GM19328 (cell line): ENCODE measurements around the gene ZNF592.

Experiments used
- ATAC-seq: cut with Tn5 transposase; IDR thresholded peaks from one replicate; pipeline ENCODE4 v1.9.1; 2021; ENCODE audit warnings: mild to moderate bottlenecking, moderate library complexity; ENCODE audit not compliant: unreplicated experiment

ZNF592 gene

DNA sequence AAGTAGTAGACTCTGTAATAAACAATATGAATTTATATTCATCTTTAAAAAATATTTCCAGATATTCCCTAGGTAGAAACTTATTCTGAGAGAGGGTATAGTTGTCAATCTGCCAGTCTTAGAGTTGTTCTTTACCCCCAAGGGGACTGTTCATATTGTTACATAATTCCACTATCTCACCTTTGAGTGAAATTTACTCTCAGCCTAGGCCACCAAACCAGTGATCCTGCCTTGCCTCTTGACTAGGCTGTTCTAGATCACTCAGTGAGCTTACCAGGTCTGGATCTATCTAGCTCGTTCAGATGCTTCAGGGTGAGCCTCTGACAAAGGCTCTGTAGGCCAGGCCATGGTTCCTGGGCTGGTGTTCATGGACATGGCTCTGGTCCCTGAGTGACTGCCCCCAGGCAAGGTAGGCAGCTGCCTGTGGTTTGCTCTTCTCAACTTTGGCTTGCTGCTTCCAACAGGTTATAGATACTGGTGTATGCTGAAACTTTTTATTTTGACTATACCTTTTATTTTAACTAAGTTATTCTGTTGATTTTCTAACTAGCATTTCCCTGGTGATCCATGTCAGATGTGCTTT lies 27.6 kb downstream of the ZNF592 start:
- ATAC-seq = no peak

- ATAC-seq = no peak
Measured at GRCh38 chr15:84778194-84778593, 29.8 kb downstream of the ZNF592 start.

DNA sequence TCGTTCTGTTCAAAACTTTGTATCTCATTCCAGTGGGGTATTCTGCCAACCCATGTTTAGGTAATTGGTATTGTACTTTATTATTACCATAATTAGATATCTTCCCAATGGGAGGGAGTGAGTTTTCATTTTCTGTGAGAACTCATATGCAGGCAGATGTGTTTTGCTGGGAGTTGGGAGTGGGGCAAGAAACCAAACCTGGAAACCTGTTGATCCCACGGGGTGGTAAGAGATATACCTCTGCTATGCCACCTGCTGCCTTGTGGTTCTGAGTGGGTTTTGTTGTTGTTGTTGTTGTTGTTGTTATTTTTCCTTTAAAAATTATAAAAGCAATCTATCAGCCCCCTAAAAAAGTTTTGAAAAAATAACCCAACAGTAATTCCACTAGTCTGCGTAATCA lies 32.1 kb downstream of the ZNF592 start:
- ATAC-seq = no peak

DNA sequence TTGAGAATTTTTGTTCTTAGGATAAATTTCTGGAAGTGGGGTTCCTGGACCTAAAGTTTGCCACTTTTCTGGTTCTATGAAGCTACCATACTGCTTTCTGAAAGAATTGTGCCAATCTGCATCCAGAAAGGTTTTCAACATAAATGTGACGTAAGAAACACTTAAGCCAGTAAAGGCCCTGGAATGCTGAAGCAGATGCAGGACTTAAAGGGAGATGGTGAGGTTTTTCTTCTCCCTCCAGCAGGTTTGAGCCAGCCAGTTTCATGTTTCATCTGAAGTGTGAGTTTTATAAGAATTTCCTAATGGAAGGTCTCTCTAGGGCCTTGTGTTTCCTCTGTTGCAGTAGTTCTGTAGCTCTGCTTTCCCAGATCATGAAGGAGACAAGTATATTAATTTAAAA lies 33.1 kb downstream of the ZNF592 start:
- ATAC-seq = no peak

GRCh38 chr15:84782346-84782745 lies 34.0 kb downstream of the ZNF592 start:
- no peak for ATAC-seq

- no peak for ATAC-seq
Measured at GRCh38 chr15:84783493-84784251, 35.3 kb downstream of the ZNF592 start.

DNA sequence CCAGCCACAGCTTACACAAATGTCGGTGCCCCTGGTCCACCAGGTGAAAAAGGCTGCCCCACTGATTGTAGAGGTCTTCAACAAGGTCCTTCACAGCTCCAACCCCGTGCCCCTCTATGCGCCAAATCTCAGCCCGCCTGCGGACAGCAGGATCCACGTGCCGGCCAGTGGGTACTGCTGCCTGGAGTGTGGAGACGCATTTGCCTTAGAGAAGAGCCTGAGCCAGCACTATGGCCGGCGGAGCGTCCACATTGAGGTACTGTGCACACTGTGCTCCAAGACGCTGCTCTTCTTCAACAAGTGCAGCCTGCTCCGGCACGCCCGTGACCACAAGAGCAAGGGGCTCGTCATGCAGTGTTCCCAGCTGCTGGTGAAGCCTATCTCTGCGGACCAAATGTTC lies 35.9 kb downstream of the ZNF592 start:
- no peak for ATAC-seq

DNA sequence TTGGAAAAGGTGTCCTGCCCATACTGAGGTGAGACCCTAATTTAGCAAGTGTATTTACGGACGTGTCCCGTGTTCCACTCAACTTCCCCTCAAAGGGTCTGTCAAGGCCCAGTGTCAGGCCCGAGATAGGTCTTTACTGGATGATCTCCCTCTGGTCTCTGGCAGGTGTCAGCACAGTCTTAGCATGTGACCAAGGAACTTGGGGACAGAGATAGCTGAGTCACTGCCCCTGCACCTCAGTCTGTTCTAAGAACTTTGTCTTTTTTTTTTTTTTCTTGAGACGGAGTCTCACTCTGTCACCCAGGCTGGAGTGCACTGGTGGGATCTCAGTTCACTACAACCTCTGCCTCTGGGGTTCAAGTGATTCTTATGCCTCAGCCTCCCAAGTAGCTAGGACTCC lies 36.7 kb downstream of the ZNF592 start:
- ATAC-seq = no peak

DNA sequence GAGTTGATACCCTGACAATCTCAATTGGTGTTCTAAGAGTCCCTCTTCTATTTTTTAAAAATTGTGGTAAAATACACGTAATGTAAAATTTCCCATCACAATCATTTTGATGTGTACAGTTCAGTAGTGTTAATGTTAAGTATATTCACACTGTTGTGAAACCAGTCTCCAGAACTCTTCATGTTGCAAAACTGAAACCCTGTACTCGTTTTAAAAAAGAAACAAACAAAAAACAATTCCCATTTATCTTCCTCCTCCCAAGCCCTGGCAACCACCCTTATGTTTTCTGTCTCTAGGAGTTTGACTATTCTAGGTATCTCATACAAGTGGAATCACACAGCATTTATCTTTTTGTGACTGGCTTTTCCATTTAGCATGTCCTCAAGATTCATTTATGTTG lies 40.1 kb downstream of the ZNF592 start:
- no peak for ATAC-seq

DNA sequence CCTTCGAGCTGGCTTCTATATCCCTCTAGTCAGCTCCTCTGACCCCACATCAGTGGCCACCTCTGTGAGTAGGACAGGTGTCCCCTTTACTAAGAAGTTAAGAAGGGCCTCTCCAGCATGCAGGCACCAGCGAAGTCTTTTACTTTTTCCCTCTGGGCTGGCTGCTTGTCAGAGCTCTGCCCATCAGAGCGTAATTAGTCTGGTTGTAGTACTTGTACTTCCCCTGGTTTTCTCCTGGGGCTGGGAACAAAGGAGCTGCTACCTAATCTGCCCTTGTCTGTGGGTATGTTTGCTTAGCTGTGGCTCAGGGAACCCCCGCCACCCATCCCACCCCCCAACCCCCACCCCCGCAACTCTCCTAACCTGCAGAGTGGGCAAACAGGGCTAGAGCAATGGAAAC lies 41.4 kb downstream of the ZNF592 start:
- ATAC-seq = no peak

GRCh38 chr15:84790676-84791075 lies 42.3 kb downstream of the ZNF592 start:
- no peak for ATAC-seq

- ATAC-seq = no peak
Measured at GRCh38 chr15:84791763-84792162, 43.4 kb downstream of the ZNF592 start.

DNA sequence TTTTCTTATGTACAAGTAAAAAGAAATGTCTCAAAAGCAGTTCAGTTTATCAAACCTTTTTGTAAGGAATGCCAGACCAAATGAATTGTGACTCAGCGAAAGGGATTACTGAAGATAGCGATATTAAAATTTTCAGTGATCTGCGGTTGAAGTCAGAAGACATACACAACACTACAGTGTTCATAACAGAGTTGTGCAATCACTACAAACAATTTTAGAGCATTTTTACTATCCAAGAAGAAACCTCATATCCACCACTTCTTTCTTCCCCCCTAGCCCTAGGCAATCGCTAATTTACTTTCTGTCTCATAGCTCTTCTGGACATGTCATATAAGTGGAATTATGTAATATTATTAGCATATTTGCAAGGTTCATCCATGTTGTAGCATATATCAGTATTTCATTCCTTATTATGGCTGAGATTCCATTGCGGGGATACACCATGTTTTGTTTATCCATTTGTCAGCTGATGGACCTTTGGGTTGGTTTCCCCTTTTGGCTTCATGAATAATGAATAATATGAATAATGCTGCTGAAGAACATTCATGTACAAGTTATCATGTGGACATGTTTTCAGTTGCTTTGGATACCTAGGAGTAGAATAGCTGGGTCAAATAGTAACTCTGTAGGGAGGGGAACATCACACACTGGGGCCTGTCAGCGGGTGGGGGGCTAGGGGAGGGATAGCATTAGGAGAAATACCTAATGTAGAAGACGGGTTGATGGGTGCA lies 45.2 kb downstream of the ZNF592 start:
- ATAC-seq = no peak

DNA sequence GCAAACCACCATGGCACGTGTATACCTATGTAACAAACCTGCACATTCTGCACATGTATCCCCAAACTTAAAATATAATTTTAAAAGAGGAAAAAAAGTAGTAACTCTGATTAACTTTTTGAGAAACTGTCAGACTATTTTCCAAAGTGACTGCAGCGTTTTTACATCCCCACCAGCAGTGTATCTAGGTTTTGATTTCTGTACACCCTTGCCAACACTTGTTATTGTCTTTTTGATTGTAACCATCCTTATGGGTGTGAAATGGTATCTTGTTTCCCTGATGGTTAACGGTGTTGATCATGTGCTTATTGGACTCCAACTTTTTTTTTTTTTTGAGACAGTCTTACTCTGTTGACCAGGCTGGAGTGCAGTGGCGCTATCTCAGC lies 45.8 kb downstream of the ZNF592 start:
- ATAC-seq = no peak

DNA sequence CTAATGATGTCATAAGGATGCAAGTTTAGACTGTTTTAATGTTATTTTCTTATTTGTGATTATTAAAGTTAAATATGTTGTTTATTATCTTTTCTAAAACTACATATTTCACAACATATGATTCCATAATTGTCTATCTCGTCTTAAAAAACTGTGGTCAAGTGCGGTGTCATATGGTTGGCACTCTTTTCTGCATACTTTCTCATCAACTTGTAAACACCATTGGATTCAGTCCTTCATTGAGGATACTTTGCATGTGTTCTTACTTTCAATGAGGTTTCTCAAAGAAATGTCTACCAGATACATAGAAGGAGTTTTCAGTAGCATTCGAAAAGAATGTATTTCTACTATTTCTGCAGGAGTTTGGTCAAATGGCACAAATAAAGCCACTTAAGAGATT lies 46.8 kb downstream of the ZNF592 start:
- no peak for ATAC-seq

DNA sequence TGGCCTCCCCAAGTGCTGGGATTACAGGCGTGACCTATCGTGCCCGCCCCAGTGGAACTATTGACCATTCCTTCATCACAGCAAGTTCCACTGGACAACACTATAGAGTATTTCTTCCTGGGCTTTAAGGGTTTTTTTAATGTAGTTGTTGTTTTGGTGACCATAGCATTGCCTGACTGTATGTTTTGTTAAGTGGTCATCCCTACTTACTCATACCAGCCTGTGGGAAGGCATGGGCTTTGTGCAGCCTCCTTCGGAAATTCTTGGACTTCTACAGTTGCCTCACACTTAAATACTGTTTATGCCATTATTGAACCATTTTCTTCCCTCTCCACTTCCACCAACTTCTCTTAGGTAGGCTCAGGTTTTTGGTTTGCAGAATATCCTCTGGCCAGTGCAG lies 48.8 kb downstream of the ZNF592 start:
- ATAC-seq = no peak

DNA sequence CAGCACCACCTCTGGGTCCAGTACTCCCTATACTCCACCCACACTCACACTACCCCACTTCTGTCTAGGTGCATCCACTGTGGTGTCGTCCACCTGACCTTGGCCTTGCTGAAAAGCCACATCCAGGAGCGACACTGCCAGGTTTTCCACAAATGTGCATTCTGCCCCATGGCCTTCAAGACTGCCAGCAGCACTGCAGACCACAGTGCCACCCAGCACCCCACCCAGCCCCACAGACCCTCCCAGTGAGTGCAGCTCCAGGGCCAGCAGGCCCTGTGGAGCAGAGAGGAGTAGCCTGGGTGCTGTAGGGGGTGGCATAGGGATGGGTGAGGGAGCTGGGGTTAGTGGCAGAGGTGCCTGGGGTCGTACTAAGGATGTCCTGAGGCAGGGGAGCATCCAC lies 49.4 kb downstream of the ZNF592 start:
- ATAC-seq = no peak

DNA sequence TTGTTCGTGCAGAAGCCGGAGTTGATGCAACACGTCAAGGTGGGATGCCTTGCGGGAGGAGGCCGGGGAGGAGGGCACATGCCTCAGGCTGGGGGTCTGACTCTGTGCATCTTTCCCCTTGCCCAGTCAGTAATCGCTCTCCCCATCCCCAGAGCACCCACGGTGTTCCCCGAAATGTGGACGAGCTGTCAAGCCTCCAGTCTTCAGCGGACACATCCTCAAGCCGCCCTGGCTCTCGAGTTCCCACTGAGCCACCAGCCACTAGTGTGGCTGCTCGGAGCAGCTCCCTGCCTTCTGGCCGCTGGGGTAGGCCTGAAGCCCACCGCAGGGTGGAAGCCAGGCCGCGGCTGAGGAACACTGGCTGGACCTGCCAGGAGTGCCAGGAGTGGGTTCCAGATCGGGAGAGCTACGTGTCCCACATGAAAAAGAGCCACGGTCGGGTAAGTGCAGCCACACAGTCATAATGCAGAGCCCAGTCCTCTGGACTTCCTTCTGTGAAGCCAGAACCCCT lies 50.1 kb downstream of the ZNF592 start:
- ATAC-seq = no peak

DNA sequence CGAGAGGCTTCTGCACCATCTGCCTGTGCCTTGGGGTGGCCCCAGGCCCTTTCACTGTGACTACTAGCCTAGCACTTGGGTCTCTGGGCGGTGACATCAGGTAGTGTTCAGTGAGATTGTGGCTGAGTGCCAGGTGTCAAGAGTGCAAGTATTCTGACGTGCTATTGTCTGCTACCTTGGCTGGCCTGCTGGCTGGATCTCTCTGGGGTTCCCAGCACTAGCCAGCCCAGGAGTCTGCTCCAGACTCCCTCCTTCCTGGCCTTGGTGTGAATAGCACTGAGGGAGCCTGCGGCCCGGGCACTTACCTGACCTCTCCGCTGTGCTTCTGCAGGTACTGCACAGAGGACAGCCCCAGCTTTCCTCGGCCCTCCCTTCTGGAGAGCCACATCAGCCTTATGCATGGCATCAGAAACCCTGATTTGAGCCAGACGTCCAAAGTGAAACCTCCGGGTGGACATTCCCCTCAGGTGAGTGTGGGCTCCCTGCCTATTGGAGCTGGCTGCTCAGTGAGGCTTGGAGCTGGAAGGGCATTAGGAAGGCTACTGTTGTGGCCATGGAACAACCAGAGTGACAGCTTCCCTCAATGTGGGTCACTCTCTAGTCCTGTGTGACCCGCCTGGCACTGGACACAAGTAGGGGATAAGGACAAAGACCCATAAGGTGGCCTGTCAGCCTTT lies 51.3 kb downstream of the ZNF592 start:
- ATAC-seq = no peak

- ATAC-seq = no peak
Measured at GRCh38 chr15:84800365-84800806, 52.0 kb downstream of the ZNF592 start.
